Lower leg skin (tissue), 3 donors: Measurements from ENCODE around the gene TIPRL.

Experiments used
- POLR2A ChIP-seq, 2 donors: fragments of 450-650 bp; IDR thresholded peaks; one replicate each; pipeline ENCODE4 v1.6.1; 2016 to 2017; ENCODE audit warnings: antibody characterized with exemption in 2 of 2, mild to moderate bottlenecking in 1 of 2, moderate library complexity in 1 of 2
- TF ChIP-seq, protein P1 (sequence below), 3 donors: fragments of 450-650 bp; IDR thresholded peaks; one replicate each; pipeline ENCODE4 v1.5.1; 2016; ENCODE audit warnings: antibody characterized with exemption in 3 of 3, mild to moderate bottlenecking in 3 of 3, moderate library complexity in 2 of 3

DNA sequence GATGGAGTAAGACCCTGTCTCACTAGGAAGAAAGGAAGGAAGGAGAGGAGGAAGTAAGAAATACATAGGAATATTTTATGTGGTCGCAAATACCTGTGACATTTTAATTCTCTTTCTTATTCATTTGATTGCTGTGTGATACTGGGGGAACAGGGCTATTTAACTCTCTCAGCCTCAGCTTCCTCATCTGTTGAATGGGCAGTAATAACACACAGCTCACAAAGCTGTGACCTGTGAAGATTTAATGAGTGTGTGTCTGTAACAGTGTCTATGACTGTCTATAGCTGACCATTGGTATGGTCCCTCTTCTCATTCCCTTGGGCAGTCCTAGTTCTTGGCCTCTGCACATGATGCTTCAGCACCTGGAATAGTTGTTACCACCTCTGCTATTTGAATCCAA, 28.5 kb upstream of the TIPRL start:
- TF ChIP-seq, protein P1, sequence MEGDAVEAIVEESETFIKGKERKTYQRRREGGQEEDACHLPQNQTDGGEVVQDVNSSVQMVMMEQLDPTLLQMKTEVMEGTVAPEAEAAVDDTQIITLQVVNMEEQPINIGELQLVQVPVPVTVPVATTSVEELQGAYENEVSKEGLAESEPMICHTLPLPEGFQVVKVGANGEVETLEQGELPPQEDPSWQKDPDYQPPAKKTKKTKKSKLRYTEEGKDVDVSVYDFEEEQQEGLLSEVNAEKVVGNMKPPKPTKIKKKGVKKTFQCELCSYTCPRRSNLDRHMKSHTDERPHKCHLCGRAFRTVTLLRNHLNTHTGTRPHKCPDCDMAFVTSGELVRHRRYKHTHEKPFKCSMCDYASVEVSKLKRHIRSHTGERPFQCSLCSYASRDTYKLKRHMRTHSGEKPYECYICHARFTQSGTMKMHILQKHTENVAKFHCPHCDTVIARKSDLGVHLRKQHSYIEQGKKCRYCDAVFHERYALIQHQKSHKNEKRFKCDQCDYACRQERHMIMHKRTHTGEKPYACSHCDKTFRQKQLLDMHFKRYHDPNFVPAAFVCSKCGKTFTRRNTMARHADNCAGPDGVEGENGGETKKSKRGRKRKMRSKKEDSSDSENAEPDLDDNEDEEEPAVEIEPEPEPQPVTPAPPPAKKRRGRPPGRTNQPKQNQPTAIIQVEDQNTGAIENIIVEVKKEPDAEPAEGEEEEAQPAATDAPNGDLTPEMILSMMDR (IDR thresholded peaks at IDR 0.05) = no peak
- no peak for TF ChIP-seq POLR2A (IDR thresholded peaks at IDR 0.05)
